Activated CD4-positive, alpha-beta T cell treated with anti-CD3 and anti-CD28 coated beads for 48 hours (primary cell): ENCODE measurements around the gene NPC1L1.

Source experiments
- DNase-seq: peaks from one replicate; pipeline ENCODE4 v3.0.0-alpha.2; 2020

The NPC1L1 gene

GRCh38 chr7:44541028-44541869, at the start of gene NPC1L1:
Gene NPC1L1 (minus strand): TSS chr7:44541330. CDS start chr7:44541259, 71 bp downstream.
- no peak for DNase-seq

GRCh38 chr7:44590910-44591309, 49.8 kb upstream of the NPC1L1 start:
- DNase-seq, result no peak

- DNase-seq, result peak; percentile 66
Observed at GRCh38 chr7:44587843-44588711, 46.9 kb upstream of the NPC1L1 start.

GRCh38 chr7:44583146-44583865, 42.2 kb upstream of the NPC1L1 start:
- DNase-seq, result no peak

- peak; percentile 100 for DNase-seq
Observed at GRCh38 chr7:44581879-44582603, 40.9 kb upstream of the NPC1L1 start, which contains the start of gene TMED4. Gene TMED4 (minus strand): TSS chr7:44582231. CDS start chr7:44582206, 25 bp downstream.

GRCh38 chr7:44580945-44581878, 40.1 kb upstream of the NPC1L1 start:
- DNase-seq, result peak; percentile 64

- no peak for DNase-seq
Observed at GRCh38 chr7:44576228-44576627, 35.1 kb upstream of the NPC1L1 start.

GRCh38 chr7:44575054-44575453, 33.9 kb upstream of the NPC1L1 start:
- DNase-seq, result no peak

- DNase-seq, result no peak
Observed at GRCh38 chr7:44574287-44574872, 33.2 kb upstream of the NPC1L1 start.

- peak; percentile 96 for DNase-seq
Observed at GRCh38 chr7:44573464-44574286, 32.5 kb upstream of the NPC1L1 start, which contains the start of gene DDX56. Gene DDX56 (minus strand): TSS chr7:44573908. CDS start chr7:44573895, 13 bp downstream.

GRCh38 chr7:44572771-44573170, 31.6 kb upstream of the NPC1L1 start:
- DNase-seq, result no peak

- no peak for DNase-seq
Observed at GRCh38 chr7:44569959-44570358, 28.8 kb upstream of the NPC1L1 start.

- DNase-seq, result no peak
Observed at GRCh38 chr7:44568771-44569560, 27.8 kb upstream of the NPC1L1 start.

- DNase-seq, result no peak
Observed at GRCh38 chr7:44567884-44568283, 26.8 kb upstream of the NPC1L1 start.

- DNase-seq, result no peak
Observed at GRCh38 chr7:44566680-44567079, 25.6 kb upstream of the NPC1L1 start.

- no peak for DNase-seq
Observed at GRCh38 chr7:44565795-44566559, 24.8 kb upstream of the NPC1L1 start.

GRCh38 chr7:44565097-44565794, 24.1 kb upstream of the NPC1L1 start:
- DNase-seq, result peak; percentile 70
